NCI-H226 (cell line): ENCODE results near the gene SKIDA1.
A peak's percentile ranks its signal among the peaks of the same experiment; 100 is the strongest.

Source experiments
- DNase-seq: peaks from one replicate; pipeline ENCODE4 v3.0.0-alpha.2; 2015

The SKIDA1 gene

DNA sequence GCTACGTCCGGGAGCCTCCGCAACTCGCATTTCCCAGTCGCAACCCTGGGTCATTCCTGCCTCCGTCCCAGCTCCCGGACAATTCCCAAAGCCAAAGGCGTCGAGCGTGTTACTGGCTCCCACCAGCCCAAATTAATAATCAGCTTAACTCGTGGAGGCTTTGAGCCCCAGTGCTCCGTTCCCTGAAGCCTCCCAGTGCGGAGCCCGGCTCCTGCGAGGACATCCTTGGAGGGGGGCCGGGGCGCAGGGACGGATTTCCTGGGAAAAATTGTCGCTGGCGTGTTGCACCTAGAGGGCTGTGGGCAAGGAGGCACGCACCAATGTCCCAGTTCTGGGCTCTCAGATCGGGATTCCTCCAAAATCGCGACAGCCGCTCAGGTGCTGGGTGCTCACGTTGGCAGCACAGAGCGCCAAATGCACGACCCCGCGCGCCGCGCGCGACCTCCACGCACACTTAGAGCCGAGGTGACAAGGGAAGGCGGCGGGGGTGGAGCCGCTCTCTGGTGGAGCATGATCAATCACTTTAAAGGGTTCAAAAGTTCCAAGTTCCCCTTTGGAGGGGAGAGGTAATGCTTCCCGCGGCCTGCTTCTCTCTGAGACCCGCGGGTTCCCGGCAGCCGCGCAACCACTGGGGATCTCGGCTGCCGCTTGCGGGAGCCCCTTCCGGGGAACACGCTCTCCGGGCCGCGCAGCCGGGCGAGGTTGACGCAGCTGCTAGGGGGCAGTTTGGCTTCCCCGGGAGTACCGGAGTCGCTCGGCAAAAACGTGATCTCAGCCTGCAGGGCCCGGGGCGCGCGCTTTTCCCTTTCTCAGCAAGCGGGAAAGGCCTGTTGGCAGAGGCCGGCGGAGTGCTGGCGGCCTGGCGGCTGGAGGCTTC is 25.5 kb downstream of the SKIDA1 start:
- no peak for DNase-seq

DNA sequence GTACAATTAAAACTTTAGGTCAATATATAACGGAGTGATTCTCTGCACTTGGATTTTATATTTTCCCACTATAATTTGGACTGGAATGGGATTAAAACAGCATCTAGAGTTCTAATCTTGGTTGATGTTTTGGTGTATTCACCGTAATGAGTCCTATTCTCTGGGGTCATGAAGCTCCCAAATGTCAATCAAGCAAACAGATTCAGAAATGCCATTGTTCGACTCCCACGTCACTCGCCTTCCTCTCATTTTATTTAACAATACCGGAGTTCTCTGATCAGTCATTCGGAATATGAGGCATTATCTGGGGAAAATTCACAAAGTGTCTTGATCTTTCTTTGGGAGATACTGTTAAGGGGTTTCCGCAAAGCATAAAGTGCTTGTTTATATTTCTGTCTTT is 26.5 kb downstream of the SKIDA1 start:
- no peak for DNase-seq

DNA sequence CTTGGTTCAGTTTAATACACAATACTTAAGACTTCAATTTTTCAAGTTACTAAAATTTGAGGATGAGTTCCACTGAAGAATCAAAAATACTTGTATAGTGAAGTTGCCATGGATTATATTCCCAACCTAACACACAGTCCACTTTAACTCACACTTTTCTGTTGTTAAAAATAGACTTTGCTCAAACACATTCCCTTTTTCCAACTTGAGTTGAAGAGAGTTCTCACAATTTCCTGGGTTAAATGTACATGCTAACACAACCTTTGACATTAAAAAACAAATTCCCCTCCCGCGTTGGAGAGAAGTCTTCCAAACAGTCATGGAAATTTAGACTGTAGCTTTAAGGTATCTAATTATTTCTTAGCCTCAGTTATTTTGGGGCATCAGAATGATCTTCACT is 27.1 kb downstream of the SKIDA1 start:
- DNase-seq = no peak

DNA sequence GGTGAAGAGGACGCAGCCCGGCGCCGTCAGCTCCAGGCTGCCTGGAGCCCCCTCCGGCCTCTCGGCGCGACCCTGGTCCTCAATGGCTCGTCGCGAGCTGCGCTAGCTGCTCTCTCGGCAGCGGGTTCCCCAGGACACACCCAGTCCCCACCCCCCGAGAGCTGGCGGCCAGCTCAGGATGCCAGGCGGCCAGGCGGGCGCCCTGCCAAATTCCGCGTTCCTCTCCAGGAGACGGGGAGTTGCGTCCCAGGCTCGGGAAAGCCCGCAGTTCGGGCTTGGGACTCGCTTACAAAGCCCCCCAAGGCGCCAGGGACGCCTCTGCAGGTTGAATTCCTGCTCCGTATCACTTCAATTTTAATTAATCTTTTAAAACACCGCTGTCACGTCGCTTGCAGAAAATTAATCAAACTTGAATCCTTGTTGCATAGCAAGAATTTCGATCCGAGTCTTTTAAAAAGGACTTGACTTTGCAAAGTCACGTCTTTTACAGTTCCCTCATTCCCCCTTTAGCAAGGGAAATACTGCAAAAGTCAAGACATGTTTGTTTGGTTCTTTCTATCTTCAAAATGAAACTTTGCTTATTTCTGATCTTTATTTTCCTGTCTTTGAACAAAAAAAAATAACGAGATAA is 28.2 kb downstream of the SKIDA1 start:
- peak; percentile 87 for DNase-seq

DNA sequence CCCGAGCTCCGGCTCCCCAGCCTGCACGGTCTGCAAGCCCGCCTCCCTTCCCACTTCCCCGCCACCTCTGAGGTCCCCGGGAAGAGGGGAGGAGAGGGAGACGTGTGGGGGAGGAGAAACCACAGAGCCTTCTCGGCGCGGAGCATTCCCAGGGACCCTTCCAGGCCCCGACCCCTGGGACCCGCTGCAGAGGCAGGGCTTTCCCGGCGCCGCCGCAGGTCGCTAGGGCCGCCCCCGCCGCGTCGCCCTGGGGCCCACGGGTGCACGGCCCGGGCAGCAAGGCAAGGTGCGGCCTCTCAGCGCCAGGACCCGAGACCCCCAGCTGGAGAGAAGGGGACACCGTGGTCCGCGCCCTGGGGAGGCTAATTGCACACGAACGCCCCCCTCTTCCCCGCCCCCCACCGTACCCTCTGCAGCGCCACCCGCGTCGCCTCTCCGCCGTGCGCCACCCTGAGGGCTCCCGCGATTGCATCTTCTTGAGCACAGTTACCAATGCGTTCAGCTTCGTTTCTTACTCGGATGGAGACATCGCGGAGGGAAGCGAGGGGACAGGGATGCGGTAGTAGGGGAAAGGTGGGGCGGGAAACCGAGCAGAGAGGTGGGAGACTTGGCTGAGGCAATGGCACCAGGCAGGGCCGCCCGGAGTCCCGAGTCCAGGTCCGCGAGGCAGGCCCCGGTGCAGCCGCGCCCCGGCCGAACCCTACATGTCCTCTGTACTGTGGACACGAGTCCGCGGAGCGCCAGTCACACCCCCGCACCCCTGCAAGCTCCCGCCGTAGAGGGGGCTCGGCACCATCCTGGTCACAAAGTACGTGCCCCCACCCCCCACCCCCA is 28.9 kb downstream of the SKIDA1 start:
- DNase-seq = peak; percentile 22

DNA sequence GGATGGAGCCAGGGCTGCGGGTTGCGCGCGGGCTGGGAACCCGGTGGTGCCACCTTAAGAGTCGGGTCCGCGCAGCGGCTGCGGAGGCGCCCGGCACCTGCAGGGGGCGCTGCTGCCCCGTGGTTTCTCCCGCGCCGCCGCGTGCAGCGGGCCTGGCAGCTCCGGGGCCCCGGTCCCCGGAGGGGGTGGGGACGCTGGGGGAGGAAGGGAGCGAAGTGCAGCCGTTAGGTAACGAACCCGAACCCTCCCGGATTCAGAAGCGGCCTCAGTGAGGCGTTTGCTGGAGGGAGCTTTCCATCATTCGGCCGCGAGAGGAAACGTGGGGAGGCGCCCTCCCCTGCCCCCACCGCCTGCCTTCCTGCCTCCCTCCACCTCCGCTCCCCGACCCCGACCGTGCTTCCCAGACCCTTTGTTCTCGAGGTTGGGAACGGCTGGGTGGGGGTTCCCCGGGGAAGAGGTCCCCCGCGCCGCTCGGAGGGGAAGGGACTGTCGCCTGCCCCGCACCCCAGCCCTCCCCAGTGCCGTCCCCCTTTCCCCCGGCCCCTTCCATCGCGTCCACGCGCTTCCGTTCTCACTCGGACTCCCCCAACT is 29.6 kb downstream of the SKIDA1 start:
- DNase-seq = peak; percentile 86

DNA sequence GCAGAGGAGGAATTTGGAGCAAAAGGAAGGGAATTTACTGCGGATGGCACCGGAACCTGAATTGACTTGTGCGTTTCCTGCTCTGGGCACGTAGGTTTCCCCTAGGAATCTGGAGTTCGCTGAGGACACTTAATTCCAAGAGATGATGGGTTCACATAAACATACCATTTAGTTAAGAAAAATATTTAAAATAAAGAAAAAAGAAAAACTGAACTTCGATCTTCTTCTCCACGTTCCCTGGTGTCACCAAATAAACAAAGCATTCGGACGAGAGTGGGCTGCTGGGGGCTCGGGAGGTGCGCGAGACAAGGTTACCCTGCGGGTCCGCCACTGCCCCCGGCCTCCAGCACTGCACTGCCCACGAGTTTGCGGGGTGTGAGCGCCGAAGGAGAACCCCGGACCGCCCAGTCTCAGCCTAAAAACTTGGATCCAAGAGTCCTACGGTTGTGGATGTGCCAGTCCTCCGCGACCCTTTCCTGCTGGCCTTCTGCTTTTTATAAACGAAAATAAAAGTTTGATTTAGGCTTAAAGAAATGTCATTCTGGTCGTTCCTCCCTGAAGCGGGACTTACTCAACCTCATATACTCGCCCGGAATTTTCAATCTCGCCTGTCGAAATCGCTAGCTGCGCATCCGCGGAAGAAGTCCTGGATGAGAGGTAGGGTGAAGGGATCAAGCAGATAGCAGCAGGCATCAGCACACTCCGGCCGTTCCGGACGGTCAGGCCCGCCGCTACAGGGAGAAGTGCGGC is 30.3 kb downstream of the SKIDA1 start:
- no peak for DNase-seq

DNA sequence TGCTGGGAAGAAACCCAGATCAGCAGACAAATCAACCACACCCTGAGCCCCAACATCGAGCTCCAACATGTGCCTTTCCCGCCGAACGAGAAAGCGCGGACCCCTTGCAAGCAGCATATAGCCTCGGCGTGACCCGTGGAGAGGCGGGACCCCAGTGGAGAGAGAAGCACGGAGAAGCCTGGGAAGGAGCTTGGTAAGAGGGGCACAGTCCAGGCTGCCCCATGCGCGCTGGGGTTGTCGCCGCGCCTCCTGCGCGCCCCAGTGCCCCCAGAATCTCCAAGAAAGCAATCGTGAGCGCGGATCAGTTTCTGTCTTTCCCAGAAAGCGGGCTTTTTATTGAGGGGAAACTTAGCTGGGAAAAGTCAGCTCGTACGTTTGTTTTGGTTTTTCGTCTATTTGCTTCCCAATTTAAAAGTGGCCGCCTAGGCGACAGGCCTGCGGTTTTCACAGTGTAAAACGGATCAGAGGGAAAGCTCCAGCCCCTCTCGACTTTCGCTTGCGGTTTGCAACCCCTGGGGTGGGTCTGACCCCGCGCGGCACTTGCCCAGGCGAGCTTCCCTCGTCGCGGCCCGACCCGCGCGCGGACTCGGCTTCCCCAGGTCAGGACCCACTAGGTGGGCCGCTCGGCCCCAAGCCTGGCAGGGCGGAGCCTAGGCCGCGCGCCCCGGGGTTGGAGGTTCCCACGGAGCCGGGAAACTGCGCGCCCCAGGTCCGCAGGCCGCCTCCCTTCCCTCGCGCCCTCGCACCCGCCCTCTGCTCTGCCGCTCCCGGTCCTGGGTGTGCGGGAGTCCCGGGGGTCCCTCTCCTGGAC is 31.1 kb downstream of the SKIDA1 start:
- DNase-seq = no peak

DNA sequence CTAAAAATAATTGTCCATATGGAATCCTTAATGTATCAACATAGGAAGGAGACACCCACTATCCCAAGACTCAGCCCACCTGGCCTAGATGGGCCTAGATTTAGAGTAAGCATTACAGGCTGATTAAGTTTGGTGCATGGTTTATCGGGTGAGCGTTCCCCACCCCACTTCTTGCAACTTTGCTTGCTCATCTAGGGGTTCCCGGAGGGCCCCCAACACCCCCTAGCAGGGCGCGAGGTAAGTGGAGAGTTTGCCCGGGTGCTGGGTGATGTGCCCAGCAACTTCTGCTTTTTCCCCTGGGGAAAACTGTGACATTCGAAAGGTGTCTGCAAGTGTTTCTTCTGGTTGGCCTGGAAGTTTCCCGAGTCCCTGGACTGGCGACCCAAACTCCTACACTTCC is 31.7 kb downstream of the SKIDA1 start:
- DNase-seq = no peak

DNA sequence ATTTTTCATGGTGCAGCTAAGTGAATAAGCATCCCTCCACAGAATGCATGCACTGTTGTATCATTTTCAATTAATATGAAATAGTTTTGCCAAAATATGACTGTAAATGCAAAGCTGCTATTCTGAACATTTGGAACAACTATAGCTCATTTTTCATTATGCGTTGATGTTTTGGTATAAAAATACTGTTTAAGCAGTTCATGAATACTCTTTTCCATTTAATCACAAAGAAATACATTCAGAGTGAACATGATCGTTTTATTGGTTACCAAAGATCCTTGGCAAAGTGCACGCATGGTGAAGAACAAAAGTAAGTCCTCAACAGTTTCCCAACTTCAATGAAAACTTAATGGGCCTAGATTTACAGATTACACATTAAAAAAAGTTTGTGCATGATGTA is 33.1 kb downstream of the SKIDA1 start:
- DNase-seq = no peak

DNA sequence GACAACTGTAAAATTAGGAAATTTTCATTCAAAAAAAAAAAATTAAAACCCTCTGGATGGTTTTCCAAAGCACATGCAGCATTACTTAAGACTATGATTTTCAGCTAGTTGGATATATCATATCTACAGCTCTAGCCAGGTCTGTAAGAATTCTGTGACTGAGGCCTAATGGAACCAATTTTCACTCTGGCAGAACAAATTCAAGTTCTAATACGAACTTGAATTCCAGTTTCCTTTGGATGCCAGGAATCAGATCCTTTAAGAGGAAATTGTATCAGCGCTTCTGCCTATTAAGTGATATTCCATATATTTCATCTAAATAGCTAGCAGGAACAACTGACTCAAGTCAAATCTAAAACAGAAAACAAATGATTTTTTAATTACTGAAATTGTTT is 34.8 kb downstream of the SKIDA1 start:
- no peak for DNase-seq

DNA sequence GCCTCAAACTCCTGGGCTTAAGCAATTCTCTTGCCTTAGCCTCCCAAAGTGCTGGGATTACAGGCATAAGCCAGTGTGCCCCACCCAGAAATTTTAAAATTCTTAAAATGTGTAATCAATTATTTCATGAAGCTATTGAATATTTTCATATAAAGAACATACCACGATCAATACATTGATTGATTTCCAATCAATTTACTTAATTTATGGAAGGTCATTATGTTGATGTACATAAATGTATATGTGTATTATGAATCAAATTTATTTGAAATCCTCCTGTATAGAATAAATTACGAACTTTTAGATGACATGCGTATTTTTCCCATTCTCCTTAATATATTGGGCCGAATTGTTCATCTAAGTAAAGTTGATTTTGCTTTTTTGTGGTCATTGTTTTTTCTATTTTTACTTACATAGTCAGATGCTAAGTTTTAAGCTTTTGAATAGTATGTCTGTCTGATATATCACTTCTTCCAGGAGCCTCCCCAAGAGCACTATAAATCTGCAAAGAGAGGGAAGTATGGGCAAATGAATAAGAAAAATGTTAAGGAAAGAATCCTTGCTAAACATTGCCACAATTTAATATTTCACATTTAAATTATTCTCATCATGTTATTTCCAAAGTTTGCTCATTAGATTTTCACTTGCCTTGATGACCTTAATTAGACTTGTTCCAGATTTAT is 35.3 kb downstream of the SKIDA1 start:
- no peak for DNase-seq

DNA sequence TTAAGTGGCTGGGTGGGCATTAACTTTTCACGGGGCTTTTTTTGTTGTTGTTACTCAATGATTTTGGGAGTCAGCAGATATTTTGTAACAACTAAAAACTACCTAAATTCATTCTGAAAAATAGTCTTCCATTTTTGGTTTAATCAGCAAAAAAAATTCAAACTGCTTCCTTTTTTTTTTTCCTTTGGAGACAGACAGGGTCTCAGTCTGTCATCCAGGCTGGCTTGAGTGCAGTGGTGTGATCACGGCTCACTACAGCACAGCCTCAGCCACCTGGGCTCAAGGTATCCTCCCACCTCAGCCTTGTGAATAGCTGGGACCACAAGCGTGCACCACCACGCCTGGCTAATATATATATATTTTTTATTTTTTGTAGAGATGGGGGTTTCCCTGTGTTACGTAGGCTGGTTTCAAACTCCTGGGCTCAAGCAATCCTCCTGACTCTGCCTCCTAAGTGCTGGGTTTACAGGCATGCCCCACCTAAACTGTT is 36.5 kb downstream of the SKIDA1 start:
- no peak for DNase-seq

DNA sequence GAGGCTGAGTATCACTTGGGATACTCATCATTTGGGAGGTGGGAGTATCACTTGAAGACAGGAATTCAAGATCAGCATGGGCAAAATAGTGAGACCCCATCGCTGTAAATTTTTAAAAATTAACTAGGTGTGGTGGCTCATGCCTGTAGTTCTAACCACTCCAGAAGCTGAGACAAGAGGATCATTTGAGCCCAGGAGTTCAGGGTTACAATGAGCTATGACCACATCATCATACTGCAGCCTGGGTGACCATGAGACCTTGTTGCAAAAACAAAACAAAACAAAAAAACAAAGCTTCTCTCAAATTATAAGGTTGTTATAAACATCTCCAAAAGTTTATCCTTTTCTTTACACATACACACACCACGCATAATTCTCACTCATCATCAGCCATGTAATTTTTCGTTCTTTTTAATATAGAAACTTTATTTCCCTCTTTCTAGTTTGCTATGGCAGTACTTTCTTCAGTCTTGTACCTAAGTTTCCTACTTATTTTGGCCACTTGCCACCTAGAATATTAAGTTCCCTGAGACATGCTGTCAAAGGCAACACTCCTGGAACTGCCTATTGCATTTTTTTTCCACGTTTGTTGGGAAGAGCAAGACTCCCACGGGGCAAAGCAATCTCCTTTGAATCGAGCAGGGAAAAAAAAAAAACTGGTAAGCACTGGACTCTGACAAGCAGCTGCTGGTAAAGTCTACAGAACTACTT is 37.1 kb downstream of the SKIDA1 start:
- peak; percentile 51 for DNase-seq

DNA sequence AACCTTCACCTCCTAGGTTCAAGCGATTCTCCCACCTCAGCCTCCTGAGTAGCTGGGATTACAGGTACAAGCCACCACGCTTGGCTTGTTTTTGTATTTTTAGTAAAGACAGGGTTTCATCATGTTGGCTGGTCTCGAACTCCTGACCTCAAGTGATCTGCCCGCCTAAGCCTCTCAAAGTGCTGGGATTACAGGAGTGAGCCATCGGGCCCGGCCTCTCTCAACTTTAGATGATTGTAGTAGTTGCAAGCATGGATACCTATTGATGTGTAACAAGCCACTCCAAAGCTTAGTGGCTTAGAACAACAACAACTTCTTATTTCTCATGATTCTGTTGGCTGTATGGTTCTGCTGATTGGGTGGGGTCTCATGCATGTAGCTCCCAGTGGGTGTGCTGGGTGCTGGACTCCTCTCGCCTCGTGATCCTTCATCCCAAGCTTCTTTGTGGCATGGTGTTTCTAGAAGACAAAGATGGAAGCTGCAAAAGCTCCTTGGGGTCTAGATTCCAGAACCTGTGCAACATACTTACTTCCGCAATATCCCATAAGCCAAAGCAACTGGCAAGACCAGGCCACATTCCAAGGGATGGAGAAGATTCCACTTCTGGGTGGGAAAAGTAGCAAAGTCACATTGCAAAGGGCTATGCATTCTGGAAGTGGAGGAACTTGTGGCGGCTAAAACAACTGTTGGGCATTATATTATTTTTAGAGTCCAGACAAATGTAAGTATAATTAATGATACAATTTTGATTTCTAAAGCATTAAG is 37.9 kb downstream of the SKIDA1 start:
- DNase-seq = no peak

DNA sequence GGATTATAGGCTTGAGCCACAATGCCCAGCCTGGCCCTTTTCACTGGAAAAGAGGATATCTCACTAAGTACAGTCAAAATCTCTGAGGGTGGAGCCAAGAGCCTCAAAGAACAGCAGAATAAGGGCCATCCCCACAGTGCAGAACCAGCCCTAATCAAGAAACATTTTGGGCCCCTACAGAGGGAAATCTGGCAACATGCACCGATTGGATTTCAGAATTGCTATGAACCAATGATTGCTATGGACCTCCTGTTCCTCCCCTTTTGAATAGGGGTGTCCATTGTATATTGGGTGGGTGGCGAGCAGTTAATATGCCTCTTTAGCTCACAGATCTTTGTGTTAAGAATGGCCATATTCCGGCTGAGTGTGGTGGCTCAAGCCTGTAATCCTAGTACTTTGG is 42.7 kb downstream of the SKIDA1 start:
- no peak for DNase-seq

DNA sequence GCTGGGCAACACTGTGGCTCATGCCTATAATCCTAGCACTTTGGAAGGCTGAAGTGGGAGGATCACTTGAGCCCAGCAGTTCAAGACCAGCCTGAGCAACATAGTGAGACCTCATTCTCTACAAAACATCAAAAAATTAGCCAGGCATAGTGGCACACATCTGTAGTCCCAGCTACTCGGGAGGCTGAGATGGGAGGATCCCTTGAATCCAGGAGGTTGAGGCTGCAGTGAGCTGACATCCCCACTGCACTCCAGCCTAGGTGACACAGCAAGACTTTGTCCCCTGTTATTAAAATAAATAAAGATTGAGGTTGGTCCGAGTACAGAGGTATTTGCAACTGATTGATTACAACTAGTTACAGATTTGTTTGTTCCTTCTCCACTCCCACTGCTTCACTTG is 44.1 kb downstream of the SKIDA1 start:
- DNase-seq = no peak

DNA sequence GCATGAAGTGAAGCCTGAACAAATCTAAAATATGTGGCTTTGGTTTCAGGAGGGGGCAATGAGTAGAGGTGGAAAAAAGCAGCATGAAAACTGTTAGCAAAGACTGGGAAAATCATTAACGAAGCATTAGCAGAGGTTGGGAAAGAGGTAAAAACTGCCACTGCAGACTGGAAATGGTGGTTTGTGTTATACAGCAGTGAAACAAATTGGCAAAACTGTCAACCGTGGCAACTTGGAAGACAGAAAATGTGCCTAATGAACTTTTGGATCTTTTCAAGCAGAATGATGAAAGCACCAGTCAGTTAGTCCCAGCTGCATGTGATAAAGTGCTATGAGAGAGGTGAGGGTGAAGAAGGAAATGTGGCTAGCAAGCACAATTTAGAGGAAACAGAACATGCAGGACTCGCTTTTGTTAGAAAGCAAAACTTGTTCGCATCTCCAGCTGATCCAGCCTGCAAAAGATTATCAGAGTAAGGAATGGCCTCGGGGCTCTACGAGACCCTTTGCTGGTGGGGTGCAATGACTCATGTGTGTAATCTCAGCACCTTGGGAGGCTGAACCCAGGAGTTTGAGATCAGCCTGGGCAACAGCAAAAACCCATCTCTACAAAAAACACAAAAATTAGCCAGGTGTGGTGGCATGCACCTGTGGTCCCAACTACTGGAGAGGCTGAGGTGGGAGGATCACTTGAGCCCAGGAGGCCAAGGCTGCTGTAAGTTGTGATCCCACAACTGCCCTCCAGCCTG is 45.7 kb downstream of the SKIDA1 start:
- DNase-seq = no peak

DNA sequence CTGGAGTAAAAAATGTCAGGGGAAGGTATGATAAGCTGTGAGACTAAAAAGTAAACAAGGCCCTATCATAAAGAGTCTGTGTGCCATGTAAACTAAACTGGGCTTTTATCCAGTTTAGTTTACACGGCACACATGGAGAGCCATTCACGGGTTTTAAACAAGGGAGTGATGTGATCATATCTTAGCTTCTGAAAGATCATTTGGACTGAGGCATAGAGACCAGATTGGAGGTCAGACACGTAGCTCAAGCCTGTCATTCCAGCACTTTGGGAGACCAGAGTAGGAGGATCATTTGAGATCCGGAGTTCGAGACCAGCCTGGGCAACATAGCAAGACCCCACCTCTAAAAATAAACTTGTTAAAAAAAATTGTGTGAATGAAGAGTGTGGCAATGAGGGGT is 50.1 kb downstream of the SKIDA1 start:
- DNase-seq = no peak
